NCI-H1436 treated with DMSO at 0.1 percent for 48 hours (cell line): ENCODE data around the gene ORC4.
"Not testable (repeated sequence)": the region's sequence is repeated elsewhere in the genome, so short reads cannot be mapped to it uniquely, and the experiment has no call there.

ENCODE experiments used
- DNase-seq: peaks from one replicate; lab custom pipeline; 2025; lab: John Stamatoyannopoulos, UW

The ORC4 gene

DNA sequence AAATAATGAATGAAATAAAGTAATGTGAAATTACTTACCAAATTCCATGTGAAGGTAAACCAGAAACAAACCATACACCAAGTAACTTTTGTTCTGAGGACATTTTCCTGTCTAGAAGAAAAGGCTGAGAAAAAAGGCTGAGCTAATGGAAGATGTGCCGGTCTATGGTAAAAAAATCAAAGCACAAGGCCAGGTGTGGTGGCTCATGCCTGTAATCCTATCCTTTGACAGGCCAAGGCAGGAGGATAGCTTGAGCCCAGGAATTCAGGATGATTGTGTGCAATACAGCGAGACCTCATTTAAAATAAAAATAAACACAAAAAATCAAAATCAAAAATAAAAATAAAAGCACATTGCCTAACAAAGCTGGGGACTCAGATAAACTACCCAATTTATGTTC lies 6.7 kb downstream of the ORC4 start:
- DNase-seq, result no peak

DNA sequence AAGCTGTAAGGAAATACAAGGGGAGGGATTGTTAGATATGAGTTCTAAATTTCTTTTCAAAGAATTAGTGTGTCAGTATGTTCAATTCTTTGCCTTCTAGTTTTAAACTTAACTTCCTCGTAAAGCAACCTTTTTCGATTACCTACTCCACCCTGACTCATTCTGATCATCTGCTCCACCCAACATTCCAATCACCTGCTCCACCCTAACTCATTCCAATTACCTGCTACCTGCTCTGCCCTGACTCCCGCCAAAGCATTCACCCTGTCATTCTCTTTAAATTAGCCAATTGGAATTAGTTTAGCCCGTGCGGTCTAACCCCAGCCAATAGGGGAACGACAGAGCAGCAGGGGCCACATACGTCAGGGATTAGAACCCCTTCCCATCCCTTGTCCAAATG lies 12.1 kb downstream of the ORC4 start:
- not testable (repeated sequence) for DNase-seq

DNA sequence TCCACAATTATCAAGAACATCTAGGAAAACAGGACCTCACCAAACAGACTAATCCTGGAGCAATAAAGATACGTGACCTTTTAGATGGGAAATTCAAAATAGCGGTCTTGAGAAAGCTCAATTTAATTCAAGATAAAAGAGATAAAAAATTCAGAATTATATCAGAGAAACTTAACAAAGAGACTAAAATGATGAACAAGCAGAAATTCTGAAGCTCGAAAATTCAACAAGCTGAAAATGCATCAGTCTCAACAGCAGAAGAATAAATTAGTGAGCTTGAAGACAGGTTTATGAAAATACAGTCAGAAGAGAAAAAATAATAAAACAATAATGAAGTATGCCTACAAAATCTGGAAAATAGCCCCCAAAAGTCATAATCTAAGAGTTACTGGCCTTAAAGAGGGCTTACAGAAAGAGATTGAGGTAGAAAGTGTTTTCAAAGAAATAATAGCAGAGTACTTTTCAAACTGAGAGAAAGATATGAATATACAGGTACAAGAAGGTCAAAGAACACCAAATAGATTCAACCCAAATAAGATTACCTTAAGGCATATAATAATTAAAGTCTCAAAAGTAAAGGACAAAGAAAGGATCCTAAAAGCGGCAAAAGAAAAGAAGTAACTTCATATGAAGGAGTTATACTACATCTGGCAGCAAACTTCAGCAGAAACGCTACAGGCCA lies 13.2 kb downstream of the ORC4 start:
- no peak for DNase-seq

DNA sequence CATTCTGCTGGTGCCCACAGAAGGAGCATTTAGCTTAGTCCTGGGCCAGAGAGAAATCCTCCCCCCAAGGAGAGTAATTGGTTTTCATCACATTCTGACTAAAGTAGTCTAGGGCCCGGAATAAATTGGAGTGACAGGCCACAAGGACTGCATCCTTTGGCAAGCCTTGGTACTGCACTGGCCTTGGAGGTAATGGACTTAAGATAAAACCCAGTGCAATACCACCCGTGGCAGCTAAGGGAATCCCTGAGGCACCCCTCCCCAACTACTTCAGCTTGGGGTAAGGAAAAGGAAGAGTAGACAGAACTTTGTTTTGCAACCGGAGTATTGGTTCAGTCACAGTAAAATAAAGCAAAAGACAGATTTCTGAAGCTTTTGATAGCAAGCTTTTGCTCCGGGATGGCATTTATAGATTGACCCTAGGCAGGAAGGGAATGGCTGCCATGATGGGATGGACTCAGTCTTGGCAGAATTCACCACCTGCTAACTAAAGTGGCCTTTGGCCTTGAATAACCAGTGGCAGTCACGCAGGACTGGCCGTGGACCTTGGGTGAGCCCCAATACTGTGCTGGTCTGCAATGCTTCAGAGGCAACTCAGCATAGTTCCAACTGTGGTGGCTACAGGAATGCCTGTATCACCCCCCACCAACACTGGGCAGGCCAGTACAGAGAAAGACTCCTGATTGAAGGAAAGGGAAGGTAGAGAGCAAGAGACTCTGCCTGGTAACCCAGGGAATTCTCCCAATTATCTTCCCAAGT lies 14.1 kb downstream of the ORC4 start:
- DNase-seq, result no peak

DNA sequence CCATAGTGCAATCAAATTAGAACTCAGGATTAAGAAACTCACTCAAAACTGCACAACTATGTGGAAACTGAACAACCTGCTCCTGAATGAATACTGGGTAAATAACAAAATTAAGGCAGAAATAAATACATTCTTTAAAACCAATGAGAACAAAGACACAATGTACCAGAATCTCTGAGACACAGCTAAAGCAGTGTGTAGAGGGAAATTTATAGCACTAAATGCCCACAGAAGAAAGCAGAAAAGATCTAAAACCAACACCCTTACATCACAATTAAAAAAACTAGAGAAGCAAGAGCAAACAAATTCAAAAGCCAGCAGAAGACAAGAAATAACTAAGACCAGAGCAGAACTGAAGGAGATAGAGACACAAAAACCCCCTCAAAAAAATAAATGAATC lies 18.1 kb downstream of the ORC4 start:
- DNase-seq, result not testable (repeated sequence)

DNA sequence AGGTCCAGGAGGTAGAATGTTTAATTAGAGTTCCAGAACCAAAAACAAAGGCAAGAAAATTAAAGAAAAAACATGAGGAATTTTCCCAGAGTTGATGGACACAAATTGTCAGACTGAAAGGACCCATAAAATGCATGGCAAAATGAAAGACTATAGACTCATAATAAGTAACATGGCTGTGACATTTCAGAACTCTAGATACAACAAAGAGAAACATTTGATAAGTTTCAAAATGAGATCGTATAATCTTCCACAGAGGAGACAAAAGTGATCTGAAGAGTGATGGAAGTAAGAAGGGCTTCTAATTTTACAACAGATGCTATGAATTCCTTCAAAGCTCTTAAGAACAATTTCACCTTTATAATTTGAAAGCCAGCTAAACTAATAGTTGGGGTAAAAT lies 20.4 kb downstream of the ORC4 start:
- no peak for DNase-seq

DNA sequence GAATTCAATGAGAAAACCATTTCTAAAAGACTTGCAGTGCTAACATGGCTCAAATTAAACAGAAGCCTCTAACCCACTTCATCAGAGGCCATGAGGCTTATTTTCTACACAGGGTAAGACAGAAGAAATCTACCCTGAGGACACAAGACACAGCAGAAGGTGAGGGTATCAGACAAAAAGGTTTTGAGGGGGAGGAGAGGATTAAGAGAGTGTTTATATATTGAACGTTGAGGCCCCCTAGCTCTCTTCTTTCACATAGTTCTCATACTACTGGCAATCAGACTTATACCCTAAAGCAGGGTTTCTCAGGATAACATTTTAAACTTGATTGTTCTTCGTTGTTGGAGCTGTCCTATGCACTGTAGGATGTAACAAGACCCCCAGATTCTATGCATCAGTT lies 21.4 kb downstream of the ORC4 start:
- no peak for DNase-seq

DNA sequence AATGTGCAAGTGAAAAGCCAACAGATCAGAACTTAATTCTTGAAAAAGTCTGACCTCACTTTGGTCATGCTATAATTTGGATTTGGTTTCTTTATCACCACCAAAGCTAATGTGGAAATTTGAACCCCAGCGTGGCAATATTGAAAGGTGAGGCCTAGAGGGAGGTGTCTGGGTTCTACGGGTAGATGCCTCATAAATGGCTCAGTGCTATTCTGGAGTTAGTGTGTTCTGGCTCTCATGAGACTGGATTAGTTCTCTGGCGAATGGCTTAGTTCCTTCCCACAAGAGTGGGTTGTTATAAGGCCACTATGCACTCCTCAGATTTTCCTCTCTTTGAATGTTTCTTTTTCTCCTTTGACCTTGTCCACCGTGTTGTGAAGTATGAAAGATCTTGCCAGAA lies 22.3 kb downstream of the ORC4 start:
- DNase-seq, result no peak

DNA sequence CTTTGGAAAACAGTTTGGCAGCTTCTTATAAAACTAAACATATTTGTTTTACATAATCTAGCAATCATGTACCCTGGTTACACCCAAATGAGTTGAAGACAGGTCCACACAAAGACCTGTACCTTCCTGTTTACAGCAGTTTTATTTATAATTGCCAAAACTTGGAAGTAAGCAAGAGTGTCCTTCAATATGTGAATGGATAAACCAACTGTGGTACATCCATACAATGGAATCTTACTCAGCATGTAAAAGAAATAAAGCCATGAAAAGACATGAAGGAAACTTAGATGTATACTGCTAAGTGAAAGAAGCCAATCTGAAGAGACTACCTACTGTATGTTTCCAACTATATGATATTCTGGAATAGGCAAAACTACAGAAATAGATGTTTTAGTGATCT lies 23.7 kb downstream of the ORC4 start:
- DNase-seq, result no peak

DNA sequence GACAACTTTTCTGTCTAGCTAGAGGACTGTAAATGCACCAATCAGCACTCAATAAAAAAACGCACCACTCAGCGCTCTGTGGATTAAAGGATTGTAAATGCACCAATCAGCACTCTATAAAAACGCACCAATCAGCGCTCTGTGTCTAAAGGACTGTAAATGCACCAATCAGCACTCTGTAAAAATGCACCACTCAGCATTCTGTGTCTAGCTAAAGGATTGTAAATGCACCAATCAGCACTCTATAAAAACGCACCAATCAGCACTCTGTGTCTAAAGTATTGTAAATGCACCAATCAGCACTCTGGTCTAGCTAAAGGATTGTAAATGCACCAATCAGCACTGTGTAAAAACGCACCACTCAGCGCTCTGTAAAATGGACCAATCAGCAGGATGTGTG lies 25.6 kb downstream of the ORC4 start:
- DNase-seq, result not testable (repeated sequence)

DNA sequence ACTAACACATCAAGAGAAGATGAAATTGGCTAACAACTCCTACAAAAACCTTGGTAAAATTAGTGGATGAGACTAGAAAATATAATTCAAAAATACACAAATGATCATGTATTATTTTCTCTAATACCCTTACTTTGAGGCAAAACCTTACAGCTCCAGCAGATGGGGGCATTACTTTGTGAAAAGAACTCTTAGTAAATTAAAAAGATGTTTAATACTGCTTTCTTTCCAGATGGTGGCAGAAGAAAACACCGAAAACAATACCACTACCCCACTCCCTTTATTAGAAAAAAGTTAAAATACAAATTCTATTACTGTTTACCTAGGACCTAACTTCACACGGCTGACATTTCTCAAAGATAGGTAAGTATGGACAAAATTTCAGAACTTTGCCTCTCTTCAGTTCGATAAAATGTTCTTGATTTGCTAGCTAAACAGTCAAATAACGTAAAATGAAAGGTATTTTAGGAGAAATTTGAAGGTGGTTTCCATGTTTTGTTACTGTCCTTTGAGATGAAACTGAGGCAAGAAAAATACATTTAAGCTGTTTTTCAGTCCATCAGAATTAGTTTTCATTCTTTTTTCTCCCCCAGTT lies 30.6 kb downstream of the ORC4 start:
- no peak for DNase-seq

DNA sequence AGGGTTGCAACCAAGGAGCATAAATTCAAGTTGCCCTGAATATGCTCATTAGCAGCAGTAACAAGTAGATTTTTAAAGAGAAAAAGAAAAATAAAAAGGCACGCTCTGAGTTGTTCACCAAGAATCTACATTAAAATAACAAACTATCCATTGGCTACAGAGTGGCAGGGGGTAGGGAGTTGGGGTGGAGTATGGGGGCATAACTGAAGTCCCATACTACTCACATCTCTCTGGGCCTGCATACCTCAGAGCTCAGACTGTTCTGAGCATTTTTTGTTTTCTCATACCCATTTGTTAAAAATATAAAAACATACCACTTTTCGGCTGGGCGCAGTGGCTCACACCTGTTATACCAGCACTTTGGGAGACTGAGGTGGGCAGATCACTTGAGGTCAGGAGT lies 31.4 kb downstream of the ORC4 start:
- no peak for DNase-seq

DNA sequence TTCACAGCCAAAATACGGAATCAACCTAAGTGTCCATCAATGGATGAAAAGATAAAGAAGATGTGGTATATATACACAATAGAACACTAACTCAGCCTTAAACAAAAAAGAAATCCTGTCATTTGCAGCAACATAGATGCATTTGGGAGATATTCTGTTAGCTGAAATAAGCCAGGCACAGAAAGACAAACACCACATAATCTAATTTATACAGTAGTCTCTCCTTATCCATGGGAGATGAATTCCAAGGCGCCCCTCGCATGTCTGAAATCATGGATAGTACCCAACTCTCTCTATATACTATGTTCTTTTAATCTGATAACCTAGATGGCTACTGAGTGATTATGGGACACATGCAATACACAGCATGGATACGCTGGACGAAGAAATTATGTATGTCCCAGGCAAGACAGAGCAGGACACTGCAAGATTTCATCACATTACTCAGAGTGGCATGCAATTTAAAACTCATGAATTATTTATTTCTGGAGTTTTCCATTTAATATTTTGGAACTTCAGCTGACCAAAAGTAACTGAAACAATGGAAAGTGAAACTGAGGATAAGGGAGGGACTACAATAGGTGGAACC lies 39.5 kb downstream of the ORC4 start:
- no peak for DNase-seq

DNA sequence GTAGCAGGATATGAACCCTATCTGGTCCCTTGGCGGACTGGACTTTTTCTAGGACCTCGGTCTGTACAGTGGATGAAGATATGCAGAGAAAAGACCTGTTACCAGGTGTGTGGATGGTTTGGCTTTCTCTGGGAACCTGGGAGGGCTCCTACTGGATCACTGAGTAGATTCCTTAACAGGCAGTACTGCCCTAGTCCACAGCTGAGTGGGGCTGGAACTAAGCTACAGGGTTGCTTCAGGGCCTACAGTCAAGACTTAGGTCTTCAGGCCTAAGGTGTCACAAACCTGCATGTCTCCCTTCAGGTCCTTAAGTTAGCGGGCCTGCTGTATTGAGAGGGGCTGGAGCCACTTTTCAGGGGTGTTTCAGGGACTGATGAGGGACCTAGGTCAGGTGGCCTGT lies 42.9 kb downstream of the ORC4 start:
- DNase-seq, result no peak

DNA sequence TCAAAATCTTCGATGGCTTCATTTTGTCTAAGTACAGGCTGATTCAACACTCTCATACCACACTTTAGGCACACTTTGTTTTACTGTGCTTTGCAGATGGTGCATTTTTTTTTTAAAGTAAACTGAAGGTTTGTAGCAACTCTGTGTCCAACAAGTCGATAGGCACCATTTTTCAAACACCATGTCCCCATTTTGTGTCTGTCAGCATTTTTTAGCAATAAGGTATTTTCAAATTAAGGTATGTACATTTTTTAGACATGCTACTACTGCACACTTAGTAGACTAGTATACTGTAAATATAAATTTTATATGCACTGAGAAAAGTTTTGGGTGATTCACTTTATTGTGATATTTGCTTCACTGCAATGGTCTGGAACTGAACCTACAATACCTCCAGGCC lies 44.4 kb downstream of the ORC4 start:
- DNase-seq, result no peak

DNA sequence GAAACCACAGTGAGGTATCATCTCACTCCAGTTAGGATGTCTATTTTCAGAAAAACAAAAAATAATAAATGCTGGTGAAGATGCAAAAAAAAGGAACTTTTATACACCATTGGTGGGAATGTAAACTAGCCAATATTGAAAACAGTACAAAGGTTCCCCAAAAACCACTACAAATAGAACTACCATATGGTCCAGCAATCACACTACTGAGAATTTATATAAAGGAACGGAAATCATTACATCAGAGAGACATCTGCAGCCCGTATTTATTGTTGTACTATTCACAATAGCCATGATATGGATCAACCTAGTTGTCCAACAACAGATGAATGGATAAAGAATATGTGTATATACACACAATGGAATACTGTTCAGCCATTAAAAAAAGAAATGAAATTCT lies 52.0 kb downstream of the ORC4 start:
- DNase-seq, result no peak

DNA sequence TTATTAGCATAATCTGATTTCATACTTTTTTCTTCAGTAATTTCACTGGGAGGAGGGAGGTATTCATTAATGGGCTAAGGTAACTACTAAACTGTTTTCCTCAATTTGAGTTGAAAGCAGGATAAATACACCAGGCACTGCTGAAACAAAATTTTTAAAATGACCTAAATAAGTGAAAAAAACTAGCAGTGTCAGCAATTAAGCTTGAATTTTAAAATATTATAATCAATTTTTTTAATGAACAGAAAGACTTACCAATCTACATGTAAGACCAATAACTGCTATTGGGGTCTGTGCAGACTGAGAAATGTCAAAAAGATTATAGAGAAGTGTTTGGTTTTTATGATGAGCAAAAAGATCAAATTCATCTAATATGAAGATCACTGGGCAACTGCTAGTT lies 68.4 kb downstream of the ORC4 start:
- DNase-seq, result no peak

DNA sequence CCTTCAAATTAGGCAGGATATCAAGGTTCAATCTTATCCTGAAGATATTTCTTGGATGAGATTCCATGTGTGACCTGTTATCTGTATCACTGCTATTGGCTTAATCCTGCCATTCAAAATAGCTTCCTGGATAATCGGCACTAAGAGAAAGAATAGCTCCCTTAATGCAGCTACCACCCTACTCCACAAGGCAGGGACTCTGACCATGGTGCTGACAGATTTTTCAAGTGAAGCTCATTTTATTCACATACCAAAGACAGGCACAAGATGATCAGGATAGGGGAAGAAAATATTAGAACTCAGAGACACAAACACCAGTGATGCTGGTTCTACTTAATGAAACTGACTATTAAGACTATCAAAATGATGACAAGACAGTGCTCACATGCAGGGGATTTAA lies 74.9 kb downstream of the ORC4 start:
- DNase-seq, result no peak

DNA sequence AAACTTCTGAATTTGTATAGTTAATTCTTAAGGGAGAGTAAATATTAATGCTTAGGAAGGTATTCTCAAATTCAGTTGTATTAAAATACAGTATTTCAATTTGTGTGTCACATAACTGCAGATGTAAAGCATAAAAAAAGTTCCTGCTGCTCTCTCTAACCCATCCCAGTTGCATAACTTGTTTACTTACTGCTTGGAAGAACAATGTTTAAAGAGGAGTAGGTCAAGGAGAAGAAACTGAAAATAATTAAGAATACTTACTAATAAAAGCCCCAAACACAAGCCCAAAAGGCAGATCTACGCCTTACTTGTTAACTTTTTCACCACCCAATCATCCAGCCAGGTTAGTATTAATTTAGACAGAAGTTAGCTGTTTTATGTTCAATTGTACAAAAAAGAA lies 81.2 kb downstream of the ORC4 start:
- no peak for DNase-seq

DNA sequence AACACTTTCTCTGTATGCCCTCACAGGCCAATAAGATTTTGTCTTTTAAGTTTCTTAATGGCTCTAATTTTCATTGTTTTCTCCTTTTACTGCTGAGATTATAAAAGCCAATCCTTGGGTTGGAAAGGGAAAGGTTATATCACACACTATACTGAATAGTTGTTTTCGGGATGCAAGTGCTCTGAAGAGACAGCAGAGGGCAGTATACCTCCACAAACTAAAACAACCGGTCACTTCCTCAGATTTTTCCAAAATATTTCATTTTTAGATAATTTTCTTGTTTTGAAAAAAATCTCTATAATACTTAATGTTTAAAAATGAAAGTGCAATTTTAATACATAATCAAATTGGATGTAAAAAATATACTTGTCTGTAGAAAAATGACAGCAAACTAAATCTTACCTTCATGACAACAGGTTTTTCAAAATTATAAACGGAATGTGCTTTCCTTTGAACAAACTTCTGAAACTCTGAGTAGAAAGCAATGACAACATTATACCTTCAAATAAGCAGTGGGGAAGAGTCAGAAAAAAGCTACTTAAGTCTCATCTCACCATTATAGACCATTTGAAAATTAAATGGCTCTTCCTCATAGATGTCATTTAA lies 82.7 kb downstream of the ORC4 start:
- DNase-seq, result no peak

DNA sequence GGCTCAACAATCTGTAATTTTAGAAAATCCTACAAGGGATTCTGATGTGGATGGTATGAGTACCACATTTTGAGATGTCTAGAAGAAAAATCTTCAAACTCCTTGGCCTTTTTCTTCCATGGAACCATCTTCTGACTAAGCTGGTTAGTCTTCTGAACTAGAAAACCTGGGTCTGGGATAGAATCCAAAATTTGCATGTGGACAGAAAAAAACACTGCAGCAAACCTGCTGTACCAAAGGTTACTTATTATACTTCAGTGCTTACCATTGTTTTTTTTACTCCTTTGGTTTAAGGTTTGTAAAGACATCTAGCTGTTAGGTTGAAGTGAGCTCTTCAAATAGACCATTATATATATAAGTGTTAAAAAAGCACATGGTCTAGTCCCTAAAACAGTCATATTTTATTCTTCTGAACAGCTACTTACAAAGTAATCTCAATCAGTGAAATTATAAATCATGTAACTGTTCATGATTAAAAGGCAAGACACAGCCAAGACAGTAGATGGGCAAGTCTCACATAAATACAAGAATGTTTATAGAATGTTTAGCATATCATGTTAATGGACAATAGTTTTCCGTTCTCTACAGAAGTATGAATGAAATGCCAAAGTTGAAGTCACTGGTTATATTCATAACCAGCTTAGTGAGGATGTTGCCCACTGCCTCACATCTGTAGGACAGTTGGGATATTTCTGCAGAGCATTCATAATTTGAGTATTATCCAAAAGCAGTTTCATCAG lies 85.5 kb downstream of the ORC4 start:
- no peak for DNase-seq

DNA sequence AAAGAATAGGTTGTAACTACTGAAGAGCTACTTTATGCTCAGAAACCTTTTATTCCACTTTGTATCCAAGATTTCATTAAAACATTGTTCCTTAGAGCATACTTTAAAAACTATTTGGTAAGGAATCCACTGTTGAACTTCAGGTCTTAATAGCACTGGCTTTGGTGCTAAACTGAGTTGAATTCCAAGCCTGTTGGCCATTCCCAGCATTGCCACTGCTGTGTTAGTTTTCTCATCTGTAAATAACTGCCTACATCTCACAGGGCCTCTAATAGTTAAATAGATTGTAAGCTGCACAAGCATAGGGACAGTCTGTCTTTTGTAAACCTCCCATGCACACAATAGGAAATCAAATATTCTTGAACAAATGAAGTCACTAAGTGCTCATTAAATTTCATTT lies 86.6 kb downstream of the ORC4 start:
- DNase-seq, result no peak
